22Rv1 (cell line): ENCODE results near the gene MRPS11.

Experiments used
- CTCF ChIP-seq: fragments of 450-650 bp; IDR thresholded peaks from 2 replicates; pipeline ENCODE4 v1.5.1; 2017; ENCODE audit warnings: mild to moderate bottlenecking
- ZFX ChIP-seq: fragments of 450-650 bp; IDR thresholded peaks from 2 replicates; pipeline ENCODE4 v1.6.1; 2017; ENCODE audit warnings: antibody characterized with exemption, borderline replicate concordance

GRCh38 chr15:88482263-88482662 lies 14.8 kb downstream of the MRPS11 start:
- TF ChIP-seq CTCF (no peak), ZFX (no peak)
